HG03520 (cell line): ENCODE results near the gene INS.
"Not testable (repeated sequence)": the region's sequence is repeated elsewhere in the genome, so short reads cannot be mapped to it uniquely, and the experiment has no call there.

ENCODE experiments used
- ATAC-seq: cut with Tn5 transposase; IDR thresholded peaks from one replicate; pipeline ENCODE4 v1.9.1; 2021; ENCODE audit warnings: mild to moderate bottlenecking, moderate library complexity; ENCODE audit not compliant: unreplicated experiment

The INS gene

DNA sequence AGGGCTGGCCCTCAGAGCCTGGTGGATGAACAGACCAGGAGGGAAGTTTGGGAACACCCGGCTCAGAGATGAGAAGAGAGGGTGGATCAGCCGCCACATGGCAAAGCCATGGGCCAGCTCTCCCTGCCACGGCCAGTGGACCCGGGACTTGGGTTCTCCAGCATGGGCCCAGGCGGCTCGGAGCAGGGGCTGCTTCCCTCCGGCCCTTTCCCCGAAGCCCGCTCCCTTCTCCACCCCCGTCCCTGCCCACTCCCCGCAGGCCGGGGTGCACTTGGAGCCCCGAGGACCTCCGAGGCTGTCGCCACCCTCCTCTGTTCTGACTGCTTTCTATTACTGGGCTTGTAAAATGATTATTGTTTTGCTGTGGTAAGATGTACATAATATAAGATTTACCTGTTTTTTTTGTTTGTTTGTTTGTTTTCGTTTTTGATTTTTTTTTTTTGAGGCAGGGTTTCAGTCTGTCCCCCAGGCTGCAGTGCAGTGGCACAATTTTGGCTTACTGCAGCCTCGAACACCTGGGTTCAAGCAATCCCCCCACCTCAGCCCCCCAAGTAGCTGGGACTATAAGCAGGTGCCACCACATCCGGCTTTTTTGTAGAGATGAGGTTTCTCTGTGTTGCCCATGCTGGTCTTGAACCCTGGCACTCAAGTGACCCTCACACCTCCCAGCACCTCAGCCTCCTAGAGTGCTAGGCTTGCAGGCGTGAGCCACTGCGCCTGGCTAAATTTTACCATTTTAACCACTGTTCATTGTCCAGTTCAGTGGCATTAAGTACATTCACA, 21.9 kb upstream of the INS start:
- no peak for ATAC-seq

GRCh38 chr11:2182075-2182474, 21.1 kb upstream of the INS start:
- no peak for ATAC-seq

DNA sequence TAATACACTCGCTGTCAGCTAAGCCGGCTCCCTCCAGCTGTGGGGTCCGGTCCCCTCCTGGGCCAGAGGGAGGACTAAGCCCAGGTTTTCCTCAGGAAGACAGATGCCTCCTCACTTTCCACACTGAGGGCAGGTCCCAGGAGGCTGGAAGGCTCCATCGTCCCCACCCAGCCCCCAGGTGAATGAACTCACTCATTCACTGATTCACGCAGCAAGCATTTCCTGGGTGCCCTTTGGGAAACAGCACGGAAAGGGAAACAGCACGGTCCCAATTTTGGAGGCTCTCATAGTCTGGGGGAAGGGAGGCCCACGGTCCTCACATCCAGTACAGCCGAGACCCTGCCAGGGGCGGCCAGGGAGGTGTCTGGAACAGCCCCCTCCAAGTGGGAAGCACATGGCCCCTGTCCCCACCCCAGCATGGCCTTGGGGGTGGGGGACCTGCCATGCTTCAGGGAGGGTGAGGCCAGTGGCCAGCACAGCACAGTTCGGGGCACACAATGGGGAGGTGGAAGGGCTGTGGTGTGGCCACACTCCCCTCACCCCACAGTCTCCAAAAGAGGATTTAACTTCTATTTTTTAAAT, 19.9 kb upstream of the INS start:
- ATAC-seq: no peak

DNA sequence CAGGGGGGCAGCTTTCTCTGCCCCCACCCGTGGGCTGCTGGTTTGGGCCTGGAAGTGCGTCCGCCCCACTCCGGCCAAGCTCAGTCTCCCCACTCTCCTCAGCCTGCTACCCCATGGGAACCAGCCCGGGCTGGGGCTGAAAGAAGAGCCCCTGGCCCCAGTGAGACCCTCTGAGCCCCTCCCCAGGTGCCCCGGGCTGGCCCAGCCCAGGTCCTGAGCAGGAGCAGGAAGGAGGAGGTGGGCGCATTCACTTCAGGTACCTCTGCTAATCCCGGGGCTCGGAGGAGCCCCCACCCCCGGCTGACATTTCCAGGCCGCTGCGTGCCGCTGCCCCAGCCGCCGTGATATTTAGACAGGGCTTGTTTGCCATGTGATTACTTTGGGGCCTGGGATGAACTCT, 19.3 kb upstream of the INS start:
- ATAC-seq: no peak

DNA sequence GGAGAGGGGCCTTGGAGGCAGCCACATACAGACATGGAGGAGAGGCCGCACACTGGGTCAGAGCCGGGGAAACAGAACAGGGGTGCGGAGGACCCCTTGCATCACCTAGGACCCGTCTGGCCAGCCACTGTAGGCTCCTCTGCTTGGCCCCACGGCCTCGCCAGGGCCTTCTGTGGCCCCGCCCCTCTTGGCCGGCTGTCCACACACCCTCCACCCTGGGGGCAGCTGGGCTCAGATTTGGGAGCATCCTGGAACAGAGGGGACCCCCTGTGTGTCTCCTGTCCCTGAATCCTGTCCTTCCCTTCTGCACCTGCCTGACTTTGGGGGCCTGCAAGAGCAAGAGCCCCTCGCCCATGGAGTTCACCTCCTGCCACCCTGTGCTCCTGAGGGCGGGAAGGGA, 18.5 kb upstream of the INS start:
- no peak for ATAC-seq

GRCh38 chr11:2178906-2179494, 18.0 kb upstream of the INS start:
- ATAC-seq: no peak

DNA sequence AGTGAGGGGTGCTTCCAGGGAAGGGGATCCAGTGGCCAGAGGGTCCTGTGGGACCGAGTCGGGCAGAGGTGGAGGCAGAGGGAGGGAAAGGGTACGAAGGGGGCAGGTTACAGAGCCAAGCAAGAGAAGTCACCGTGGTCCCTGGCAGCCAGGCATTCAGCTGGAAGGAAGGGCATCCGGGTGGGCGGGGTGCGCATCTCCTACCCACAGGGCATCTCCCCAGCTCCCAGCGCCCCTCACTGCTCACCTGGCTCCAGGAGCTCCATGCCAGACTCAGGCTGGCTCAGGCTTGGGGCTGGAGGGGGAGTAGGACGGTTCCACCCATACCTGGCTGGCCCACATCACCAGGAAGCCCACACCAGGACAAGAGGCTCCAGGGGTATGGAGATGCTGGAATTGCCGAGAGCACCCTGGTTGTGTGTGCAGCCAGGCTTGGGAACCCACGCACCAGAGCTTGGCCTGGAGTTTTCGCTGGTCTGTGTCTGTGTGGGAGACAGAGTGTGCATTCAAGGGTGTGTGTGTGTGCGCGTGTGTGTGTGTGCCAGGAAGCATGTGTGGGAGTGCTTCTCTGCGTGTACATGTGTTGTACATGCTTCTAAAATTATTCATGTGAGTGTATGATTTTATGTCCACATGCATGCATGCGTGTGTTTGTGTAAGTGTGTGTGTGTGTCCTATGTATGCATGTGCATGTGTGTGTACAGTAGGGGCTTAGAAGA, 17.2 kb upstream of the INS start:
- not testable (repeated sequence) for ATAC-seq

DNA sequence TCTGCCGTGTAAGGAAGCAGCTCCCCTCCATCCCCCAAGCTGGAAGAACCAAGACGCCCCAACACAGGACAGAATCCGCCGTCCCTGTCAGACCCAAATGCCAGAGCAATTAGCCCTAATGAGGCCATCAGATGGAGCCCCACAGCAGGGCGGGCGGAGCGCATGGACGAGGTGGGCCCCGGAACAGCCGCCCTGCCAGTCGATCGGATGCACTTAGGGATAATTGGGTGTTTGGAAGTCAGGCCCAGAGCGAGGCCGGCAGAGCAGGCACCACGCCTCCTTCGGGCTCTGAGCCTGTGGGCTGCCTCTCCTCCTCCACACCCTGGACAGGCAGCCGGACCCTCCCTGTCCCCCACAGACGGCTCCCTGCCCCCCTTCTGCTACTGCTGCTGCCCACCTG, 16.1 kb upstream of the INS start:
- no peak for ATAC-seq

- ATAC-seq: no peak
Measured at GRCh38 chr11:2176389-2176900, 15.4 kb upstream of the INS start.

DNA sequence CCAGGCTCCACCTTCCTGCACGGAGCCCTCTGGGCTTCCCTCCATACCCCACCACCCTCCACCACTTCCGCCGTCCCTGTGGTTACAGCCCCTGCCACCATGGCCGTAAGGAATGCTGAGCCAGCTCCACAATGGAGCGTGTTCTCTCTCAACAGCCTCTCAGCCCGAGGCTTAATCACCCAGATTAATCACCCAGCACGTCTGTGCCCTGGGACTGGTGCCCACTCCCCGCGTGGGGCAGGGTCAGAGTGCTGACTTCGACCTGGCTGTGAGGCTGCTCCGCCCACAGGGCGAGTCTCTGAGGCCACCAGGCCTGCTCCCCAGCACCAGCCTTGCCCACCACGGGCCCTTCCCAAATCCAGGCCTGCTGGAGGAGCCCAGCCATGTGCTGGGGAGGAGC, 14.7 kb upstream of the INS start:
- no peak for ATAC-seq

GRCh38 chr11:2174361-2174760, 13.4 kb upstream of the INS start:
- no peak for ATAC-seq

GRCh38 chr11:2173761-2174160, 12.8 kb upstream of the INS start:
- no peak for ATAC-seq

DNA sequence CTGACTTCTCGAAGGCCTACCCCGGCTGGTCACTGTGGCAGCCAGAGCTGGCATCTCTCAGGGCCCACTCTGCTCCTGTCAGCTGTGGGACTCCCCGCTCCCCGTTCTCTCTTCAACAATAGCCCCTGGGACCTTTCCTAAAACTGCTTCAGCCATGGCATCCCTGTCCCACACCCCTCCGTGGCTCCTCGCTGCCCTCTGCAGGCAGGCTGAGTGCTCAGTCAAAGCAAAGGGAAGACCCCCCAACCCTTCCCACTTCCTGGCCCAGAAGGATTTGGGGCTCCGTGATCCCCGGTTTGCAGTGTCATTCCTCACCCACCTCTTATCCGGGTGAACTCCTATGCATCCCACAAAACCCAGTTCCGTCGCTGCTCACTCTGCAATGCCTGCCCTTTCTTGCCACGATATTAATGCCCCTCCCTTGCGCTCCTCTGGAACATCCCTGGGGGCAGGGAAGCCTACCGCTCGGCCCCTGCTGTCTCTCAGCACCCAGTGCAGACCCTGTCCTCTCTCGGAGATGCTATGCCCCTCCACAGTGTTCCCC, 12.2 kb upstream of the INS start:
- no peak for ATAC-seq

DNA sequence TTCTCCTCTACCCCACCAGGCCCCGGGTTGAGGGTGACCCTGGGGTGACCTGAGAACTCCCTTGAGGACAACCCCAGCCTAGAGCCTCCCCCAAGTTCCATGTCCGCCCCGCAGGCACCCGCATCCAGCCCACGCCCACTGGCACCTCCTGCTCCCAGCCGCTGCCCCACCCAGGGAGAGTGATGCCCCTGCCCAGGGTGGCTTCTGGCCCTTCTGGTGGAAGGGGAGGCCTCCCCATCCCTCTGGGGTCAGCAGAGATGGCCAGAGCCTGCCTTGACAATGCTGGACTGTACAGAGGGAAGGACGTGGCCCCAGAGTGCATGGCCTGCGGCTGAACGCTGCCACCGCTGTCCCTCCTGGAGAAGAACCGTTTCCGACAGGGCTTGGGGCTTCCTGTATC, 11.7 kb upstream of the INS start:
- ATAC-seq: no peak

- no peak for ATAC-seq
Measured at GRCh38 chr11:2171591-2172003, 10.6 kb upstream of the INS start, which contains the start of gene TH. TSS of gene TH (minus strand) at chr11:2171815. CDS start at chr11:2171786, 29 bp downstream.

- ATAC-seq: no peak
Measured at GRCh38 chr11:2169626-2170570, 8.9 kb upstream of the INS start.

DNA sequence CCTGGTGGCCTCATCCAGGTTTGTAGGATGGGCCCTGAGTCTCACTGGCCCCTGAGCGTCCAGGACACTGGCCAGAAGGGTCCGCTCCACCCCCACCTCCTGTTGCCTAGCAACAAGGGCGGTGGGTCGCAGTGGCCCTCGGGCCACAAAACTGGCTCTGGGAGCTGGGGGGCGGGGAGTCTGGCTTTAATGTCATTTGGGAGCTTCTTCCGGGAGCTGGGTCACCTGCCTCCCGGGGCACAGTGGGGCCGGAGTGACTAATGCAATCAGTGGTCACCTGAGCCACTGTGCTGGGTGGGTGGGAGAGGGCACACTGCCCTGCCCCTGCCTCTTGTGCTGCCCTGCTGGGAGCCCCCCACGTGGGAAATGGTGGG, 8.0 kb upstream of the INS start:
- no peak for ATAC-seq

- ATAC-seq: no peak
Measured at GRCh38 chr11:2168286-2169004, 7.4 kb upstream of the INS start.
